PC-9 (cell line): ENCODE data around the gene SMCO2.

Experiments used
- EZH2 ChIP-seq: fragments of 200-600 bp; sonication (generic); IDR thresholded peaks from 2 replicates; pipeline ENCODE4 v1.8.0; 2017; ENCODE audit warnings: antibody characterized with exemption, low read depth
- TF ChIP-seq, protein P1 (sequence below): fragments of 200-600 bp; sonication (generic); conservative IDR thresholded peaks from 2 replicates; pipeline ENCODE4 v1.6.1; 2017; ENCODE audit warnings: mixed run types, antibody characterized with exemption, mild to moderate bottlenecking, moderate library complexity

DNA sequence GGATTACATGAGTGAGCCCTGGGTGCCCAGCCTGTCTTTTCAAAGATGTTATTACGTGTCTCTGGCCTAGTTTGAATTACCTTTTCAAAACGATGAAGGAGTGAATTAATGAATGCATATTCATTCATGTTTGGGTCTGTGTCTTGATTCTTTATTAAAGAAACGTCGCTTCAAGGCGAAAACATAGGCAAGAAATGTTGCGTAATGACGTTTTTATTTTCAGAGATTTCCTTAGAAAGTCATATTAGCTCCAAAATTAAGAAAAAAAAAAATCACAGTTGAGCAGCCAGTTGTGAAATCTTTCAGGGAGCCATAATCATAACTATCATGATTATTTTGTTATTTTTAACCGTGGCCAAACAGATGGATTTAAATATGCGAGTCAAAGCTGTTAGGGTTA lies 81.0 kb downstream of the SMCO2 start:
- TF ChIP-seq, protein P1, sequence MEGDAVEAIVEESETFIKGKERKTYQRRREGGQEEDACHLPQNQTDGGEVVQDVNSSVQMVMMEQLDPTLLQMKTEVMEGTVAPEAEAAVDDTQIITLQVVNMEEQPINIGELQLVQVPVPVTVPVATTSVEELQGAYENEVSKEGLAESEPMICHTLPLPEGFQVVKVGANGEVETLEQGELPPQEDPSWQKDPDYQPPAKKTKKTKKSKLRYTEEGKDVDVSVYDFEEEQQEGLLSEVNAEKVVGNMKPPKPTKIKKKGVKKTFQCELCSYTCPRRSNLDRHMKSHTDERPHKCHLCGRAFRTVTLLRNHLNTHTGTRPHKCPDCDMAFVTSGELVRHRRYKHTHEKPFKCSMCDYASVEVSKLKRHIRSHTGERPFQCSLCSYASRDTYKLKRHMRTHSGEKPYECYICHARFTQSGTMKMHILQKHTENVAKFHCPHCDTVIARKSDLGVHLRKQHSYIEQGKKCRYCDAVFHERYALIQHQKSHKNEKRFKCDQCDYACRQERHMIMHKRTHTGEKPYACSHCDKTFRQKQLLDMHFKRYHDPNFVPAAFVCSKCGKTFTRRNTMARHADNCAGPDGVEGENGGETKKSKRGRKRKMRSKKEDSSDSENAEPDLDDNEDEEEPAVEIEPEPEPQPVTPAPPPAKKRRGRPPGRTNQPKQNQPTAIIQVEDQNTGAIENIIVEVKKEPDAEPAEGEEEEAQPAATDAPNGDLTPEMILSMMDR = no peak
- no peak for TF ChIP-seq EZH2
